Measurements from ENCODE around the gene ADGRG2.

ADGRG2 gene

GRCh38 chrX:18946611-18947010 is 175.7 kb downstream of the ADGRG2 start:
- no peak for DNase-seq

GRCh38 chrX:18946157-18946556 is 176.1 kb downstream of the ADGRG2 start:
- DNase-seq, result no peak

GRCh38 chrX:18945483-18945882 is 176.8 kb downstream of the ADGRG2 start:
- DNase-seq, result no peak

GRCh38 chrX:18944482-18944881 is 177.8 kb downstream of the ADGRG2 start:
- DNase-seq, result no peak

GRCh38 chrX:18941896-18942295 is 180.4 kb downstream of the ADGRG2 start:
- DNase-seq, result no peak
